ENCODE data around the gene EDC4. TPM values are rescaled to one million over a fixed set of nuclear protein-coding genes. Genes with fewer than 3 reads are reported as not detected.
A peak's percentile ranks its signal among the peaks of the same experiment; 100 is the strongest.

The EDC4 gene
- total RNA-seq, 1 donor from 2014 or later, result 115 TPM

DNA sequence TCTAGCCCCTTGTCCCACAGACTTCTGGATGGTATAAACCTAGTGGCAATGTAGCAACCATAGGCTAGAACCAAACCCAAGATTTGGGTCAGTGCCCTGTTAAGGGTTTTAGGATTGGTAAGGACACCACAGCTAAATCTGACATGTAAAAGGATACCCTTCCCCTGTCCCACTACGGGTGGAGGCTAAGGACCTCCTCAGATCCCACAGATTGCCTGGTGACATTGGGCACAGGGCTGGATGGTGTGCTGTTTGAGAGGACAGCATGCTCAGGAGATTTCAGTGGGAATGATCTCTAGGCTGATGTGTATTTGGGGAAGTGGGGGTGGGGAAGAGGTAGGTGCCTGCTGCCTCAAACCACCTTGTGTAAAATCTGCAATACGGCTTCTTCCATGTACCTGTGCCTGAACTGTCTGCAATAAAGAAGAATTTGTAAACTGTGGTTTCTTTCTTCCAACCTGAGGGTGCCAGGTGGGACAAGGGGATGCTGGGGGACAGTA, 671 bp upstream of the EDC4 start:
- Mint-ChIP-seq H3K27ac (peak overlapping the region; percentile 79), H3K9me3 (no peaks in the 10 kb centered on the region), H3K27me3 (ENCODE audit: insufficient read depth) (no peaks in the 10 kb centered on the region), H3K4me3 (peak overlapping the region; percentile 88), H3K4me1 (ENCODE audit: low read depth) (peaks cover 35% of the 10 kb centered on the region), H3K36me3 (ENCODE audit: low read depth) (peaks cover 26% of the 10 kb centered on the region)
- DNase-seq (ENCODE audit: low spot score), result no peak
- intact Hi-C loops (cut with micrococcal nuclease), result loop anchor here (2.0 to 5.0 kb wide), 3 partner anchors 40 to 65 kb away; partner anchors contain the start of genes RANBP10 and TSNAXIP1

DNA sequence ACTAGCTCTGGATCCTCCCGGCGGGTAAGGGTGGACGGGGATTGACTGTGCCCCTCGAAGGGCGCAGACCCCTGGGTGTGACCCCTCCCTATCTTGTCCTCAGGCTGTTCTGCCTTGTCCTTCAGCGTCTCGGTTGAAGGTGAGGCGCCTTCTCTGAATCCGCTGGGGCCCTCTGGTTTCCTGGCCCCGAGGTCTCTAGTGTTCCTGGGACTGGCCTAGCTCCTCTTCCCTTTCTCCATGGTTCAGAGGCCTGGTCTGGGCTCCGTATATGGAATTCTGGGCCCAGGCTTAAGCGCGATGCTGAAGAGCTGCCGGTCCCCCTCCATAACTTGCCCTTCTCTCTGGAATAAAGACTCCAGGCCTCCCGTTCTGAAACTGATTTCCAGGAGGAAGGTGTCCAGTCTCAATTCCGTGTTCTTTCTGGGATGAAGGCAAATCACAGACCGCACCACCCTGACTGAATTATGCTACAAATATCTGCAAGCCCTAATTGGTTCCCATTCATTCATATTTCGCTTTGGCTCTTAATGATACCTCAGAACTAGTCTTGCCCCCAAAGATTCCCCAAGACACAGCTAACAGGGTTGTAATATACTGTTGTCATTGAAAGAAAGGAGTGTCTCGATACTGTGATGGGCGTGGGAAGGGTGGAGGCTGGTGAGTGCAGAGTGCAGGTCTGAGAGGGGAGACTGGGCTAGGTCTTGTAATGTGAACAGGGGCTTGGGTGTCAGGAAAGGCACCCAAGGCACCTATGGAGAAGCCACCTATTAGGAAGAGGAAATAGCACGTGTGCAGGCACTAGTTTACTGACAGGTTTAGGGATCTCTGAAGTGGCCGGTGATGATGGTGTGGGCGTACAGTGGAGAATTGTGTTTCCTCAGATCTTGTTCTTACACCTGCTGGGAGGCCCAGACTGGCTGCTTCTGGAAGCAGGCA, 851 bp downstream of the EDC4 start:
- no peaks in the 10 kb centered on the region for H3K27me3 Mint-ChIP-seq (ENCODE audit: insufficient read depth)
- peak overlapping the region; percentile 81 for H3K27ac Mint-ChIP-seq
- intact Hi-C loops (cut with micrococcal nuclease), result loop anchor here (1.0 to 5.0 kb wide), 8 partner anchors 20 to 95 kb away; partner anchors contain the start of genes NUTF2, PSKH1, RANBP10 and SLC12A4
- no peak for DNase-seq (ENCODE audit: low spot score)
- H3K4me3 Mint-ChIP-seq, result peak overlapping the region; percentile 88
- H3K9me3 Mint-ChIP-seq, result no peaks in the 10 kb centered on the region
- peaks cover 36% of the 10 kb centered on the region for H3K36me3 Mint-ChIP-seq (ENCODE audit: low read depth)
- H3K4me1 Mint-ChIP-seq (ENCODE audit: low read depth), result peaks cover 35% of the 10 kb centered on the region

DNA sequence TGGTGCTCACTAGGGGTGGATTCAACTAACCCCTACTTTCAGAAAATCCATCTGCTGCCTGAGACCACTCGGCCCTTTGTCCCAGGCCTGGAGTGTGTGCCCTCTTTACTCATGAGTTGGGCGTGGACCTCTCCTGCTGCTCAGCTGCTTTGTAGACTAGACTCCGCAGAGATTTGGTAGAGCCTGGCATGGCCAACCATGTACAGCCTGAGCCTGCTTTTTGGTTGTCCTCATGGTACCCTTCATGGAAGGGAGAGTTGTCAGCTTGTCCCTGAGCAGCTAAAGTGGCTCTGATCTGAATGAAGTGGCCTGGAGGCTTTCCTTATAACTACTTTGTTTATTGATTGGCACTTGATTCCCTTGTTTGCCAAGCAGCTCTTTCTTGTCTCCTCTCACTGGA, 1.5 kb downstream of the EDC4 start:
- intact Hi-C loops (cut with micrococcal nuclease), result loop anchor here (5.0 kb wide), 1 partner anchor 42 kb away; no protein-coding TSS in a partner anchor
- Mint-ChIP-seq H3K4me1 (ENCODE audit: low read depth) (peaks cover 35% of the 10 kb centered on the region), H3K27ac (peak overlapping the region; percentile 81), H3K9me3 (no peaks in the 10 kb centered on the region), H3K36me3 (ENCODE audit: low read depth) (peaks cover 43% of the 10 kb centered on the region), H3K27me3 (ENCODE audit: insufficient read depth) (no peaks in the 10 kb centered on the region), H3K4me3 (peak overlapping the region; percentile 88)
- DNase-seq (ENCODE audit: low spot score), result no peak

DNA sequence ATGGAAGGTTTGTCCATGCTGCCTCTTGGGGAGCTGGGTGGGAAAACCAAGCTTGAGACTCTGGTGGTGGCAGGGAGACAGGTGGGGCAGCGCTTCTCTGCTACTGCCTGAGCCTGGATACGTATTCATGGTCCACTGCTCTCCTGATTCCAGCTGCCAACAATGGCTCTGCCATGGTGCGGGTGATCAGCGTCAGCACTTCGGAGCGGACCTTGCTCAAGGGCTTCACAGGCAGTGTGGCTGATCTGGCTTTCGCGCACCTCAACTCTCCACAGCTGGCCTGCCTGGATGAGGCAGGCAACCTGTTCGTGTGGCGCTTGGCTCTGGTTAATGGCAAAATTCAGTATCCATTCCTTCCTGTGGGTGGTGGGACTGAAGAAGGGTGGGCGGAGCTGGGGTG, 4.2 kb downstream of the EDC4 start:
- peaks cover 35% of the 10 kb centered on the region for H3K4me1 Mint-ChIP-seq (ENCODE audit: low read depth)
- intact Hi-C loops (cut with micrococcal nuclease), result no loop called here
- H3K36me3 Mint-ChIP-seq (ENCODE audit: low read depth), result peaks cover 47% of the 10 kb centered on the region

DNA sequence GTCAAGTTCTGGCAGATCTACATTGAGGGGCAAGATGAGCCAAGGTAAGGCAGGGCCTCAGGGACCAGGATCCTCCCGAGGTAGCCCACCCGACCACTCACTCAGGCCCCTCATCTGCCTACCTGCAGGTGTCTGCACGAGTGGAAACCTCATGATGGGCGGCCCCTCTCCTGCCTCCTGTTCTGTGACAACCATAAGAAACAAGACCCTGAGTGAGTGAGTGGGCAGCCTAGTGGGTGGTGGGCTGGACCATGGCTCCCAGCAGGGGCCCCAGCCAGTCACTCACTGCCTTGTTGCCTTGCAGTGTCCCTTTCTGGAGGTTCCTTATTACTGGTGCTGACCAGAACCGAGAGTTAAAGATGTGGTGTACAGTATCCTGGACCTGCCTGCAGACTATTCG, 5.4 kb downstream of the EDC4 start:
- intact Hi-C loops (cut with micrococcal nuclease), result no loop called here
- peaks cover 28% of the 10 kb centered on the region for H3K4me1 Mint-ChIP-seq (ENCODE audit: low read depth)
- no peaks in the 10 kb centered on the region for H3K27me3 Mint-ChIP-seq (ENCODE audit: insufficient read depth)
- no peak overlapping the region for H3K27ac Mint-ChIP-seq
- no peak overlapping the region for H3K4me3 Mint-ChIP-seq
- H3K9me3 Mint-ChIP-seq, result no peaks in the 10 kb centered on the region
- peaks cover 52% of the 10 kb centered on the region for H3K36me3 Mint-ChIP-seq (ENCODE audit: low read depth)
- DNase-seq (ENCODE audit: low spot score), result no peak

More for the DNA sequence above, 4.2 kb downstream of the EDC4 start:
- no peak overlapping the region for H3K4me3 Mint-ChIP-seq
- no peaks in the 10 kb centered on the region for H3K27me3 Mint-ChIP-seq (ENCODE audit: insufficient read depth)
- no peak overlapping the region for H3K27ac Mint-ChIP-seq
- DNase-seq (ENCODE audit: low spot score), result no peak
- H3K9me3 Mint-ChIP-seq, result no peaks in the 10 kb centered on the region

DNA sequence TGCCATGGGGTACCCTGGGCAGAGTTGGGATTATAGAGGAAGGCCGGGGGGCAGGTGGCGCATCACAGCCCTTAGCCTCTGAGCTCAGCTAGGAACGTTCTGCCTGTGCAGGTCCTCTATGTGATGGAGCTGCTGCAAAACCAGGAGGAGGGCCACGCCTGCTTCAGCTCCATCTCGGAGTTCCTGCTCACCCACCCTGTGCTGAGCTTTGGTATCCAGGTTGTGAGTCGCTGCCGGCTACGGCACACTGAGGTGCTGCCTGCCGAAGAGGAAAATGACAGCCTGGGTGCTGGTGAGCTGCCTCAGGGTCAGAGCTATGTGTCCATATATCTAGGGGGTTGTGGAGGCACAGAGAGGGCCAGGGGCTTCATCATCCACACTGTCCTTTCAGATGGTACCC, 6.0 kb downstream of the EDC4 start:
- Mint-ChIP-seq H3K9me3 (no peaks in the 10 kb centered on the region), H3K4me3 (no peak overlapping the region), H3K36me3 (ENCODE audit: low read depth) (peaks cover 57% of the 10 kb centered on the region), H3K4me1 (ENCODE audit: low read depth) (peaks cover 23% of the 10 kb centered on the region), H3K27ac (no peak overlapping the region), H3K27me3 (ENCODE audit: insufficient read depth) (no peaks in the 10 kb centered on the region)
- intact Hi-C loops (cut with micrococcal nuclease), result no loop called here
- no peak for DNase-seq (ENCODE audit: low spot score)

DNA sequence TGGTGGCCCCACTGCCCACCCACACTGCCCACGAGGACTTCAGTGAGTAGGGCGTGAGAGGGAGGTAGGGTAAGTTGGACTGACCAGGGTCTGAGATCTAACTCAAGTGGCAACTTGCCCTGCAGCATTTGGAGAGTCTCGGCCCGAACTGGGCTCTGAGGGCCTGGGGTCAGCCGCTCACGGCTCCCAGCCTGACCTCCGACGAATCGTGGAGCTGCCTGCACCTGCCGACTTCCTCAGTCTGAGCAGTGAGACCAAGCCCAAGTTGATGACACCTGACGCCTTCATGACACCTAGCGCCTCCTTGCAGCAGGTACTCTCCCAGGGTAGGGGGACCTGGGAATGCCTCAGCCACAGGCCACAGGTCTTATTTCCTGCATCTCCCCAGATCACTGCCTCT, 6.6 kb downstream of the EDC4 start:
- Mint-ChIP-seq H3K27me3 (ENCODE audit: insufficient read depth) (no peaks in the 10 kb centered on the region), H3K4me1 (ENCODE audit: low read depth) (peaks cover 17% of the 10 kb centered on the region), H3K9me3 (no peaks in the 10 kb centered on the region), H3K36me3 (ENCODE audit: low read depth) (peaks cover 60% of the 10 kb centered on the region), H3K4me3 (no peak overlapping the region), H3K27ac (no peak overlapping the region)
- DNase-seq (ENCODE audit: low spot score), result no peak
- intact Hi-C loops (cut with micrococcal nuclease), result no loop called here

DNA sequence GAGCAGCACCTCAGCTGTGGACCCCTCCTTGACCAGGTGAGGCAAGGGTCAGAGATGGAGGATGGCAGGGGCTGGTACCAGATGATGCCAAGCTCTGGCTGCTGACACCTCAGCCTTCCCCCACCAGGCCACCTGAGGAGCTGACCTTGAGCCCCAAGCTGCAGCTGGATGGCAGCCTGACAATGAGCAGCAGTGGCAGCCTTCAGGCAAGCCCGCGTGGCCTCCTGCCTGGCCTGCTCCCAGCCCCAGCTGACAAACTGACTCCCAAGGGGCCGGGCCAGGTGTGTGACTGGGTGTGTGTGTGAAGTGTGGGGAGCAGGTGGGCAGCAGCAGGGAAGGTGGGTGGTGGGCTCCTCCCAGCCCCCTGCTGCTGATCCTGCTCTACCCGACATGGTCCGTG, 7.1 kb downstream of the EDC4 start:
- Mint-ChIP-seq H3K4me1 (ENCODE audit: low read depth) (peaks cover 12% of the 10 kb centered on the region), H3K4me3 (no peak overlapping the region), H3K27ac (no peak overlapping the region), H3K27me3 (ENCODE audit: insufficient read depth) (no peaks in the 10 kb centered on the region), H3K9me3 (no peaks in the 10 kb centered on the region), H3K36me3 (ENCODE audit: low read depth) (peaks cover 61% of the 10 kb centered on the region)
- DNase-seq (ENCODE audit: low spot score), result no peak
- intact Hi-C loops (cut with micrococcal nuclease), result no loop called here

DNA sequence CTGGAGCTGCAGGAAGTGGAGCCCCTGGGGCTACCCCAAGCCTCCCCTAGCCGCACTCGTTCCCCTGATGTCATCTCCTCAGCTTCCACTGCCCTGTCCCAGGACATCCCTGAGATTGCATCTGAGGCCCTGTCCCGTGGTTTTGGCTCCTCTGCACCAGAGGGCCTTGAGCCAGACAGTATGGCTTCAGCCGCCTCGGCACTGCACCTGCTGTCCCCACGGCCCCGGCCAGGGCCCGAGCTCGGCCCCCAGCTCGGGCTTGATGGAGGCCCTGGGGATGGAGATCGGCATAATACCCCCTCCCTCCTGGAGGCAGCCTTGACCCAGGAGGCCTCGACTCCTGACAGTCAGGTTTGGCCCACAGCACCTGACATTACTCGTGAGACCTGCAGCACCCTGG, 7.7 kb downstream of the EDC4 start:
- H3K4me3 Mint-ChIP-seq, result no peak overlapping the region
- no peaks in the 10 kb centered on the region for H3K9me3 Mint-ChIP-seq
- H3K27me3 Mint-ChIP-seq (ENCODE audit: insufficient read depth), result no peaks in the 10 kb centered on the region
- intact Hi-C loops (cut with micrococcal nuclease), result no loop called here
- H3K4me1 Mint-ChIP-seq (ENCODE audit: low read depth), result peaks cover 6% of the 10 kb centered on the region
- H3K36me3 Mint-ChIP-seq (ENCODE audit: low read depth), result peaks cover 56% of the 10 kb centered on the region
- DNase-seq (ENCODE audit: low spot score), result no peak
- no peak overlapping the region for H3K27ac Mint-ChIP-seq

DNA sequence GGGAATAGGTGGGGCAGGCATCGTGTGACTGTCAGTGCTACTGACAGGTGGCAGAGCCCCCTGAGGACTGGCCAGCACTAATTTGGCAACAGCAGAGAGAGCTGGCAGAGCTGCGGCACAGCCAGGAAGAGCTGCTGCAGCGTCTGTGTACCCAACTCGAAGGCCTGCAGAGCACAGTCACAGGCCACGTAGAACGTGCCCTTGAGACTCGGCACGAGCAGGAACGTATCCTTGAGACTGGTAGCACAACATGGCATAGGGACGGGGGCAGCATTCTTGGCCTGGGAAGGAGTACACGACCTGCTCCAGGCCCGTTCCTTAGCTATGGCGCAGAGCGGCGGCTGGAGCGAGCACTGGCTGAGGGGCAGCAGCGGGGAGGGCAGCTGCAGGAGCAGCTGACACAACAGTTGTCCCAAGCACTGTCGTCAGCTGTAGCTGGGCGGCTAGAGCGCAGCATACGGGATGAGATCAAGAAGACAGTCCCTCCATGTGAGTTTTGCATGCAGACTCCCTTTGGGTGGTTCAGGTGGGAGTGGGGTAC, 8.8 kb downstream of the EDC4 start:
- Mint-ChIP-seq H3K27me3 (ENCODE audit: insufficient read depth) (no peaks in the 10 kb centered on the region), H3K4me3 (no peak overlapping the region), H3K4me1 (ENCODE audit: low read depth) (no peaks in the 10 kb centered on the region), H3K9me3 (no peaks in the 10 kb centered on the region), H3K27ac (no peak overlapping the region), H3K36me3 (ENCODE audit: low read depth) (peaks cover 56% of the 10 kb centered on the region)
- DNase-seq (ENCODE audit: low spot score), result no peak
- intact Hi-C loops (cut with micrococcal nuclease), result no loop called here

DNA sequence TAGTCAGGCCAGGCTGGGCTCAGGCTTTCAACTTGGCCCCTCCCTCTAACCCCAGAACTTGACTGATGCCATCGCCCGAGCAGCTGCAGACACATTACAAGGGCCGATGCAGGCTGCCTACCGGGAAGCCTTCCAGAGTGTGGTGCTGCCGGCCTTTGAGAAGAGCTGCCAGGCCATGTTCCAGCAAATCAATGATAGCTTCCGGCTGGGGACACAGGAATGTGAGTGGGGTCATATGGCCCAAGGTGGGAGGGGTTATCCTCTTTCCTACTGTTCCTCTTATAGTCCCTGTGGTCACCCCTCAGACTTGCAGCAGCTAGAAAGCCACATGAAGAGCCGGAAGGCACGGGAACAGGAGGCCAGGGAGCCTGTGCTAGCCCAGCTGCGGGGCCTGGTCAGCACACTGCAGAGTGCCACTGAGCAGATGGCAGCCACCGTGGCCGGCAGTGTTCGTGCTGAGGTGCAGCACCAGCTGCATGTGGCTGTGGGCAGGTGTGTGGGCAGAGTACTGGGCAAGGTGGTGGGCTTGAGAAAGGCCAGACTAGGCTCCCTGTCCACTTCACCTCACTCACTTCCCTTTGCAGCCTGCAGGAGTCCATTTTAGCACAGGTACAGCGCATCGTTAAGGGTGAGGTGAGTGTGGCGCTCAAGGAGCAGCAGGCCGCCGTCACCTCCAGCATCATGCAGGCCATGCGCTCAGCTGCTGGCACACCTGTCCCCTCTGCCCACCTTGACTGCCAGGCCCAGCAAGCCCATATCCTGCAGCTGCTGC, 9.7 kb downstream of the EDC4 start:
- Mint-ChIP-seq H3K4me1 (ENCODE audit: low read depth) (no peaks in the 10 kb centered on the region), H3K36me3 (ENCODE audit: low read depth) (peaks cover 49% of the 10 kb centered on the region), H3K9me3 (no peaks in the 10 kb centered on the region)

DNA sequence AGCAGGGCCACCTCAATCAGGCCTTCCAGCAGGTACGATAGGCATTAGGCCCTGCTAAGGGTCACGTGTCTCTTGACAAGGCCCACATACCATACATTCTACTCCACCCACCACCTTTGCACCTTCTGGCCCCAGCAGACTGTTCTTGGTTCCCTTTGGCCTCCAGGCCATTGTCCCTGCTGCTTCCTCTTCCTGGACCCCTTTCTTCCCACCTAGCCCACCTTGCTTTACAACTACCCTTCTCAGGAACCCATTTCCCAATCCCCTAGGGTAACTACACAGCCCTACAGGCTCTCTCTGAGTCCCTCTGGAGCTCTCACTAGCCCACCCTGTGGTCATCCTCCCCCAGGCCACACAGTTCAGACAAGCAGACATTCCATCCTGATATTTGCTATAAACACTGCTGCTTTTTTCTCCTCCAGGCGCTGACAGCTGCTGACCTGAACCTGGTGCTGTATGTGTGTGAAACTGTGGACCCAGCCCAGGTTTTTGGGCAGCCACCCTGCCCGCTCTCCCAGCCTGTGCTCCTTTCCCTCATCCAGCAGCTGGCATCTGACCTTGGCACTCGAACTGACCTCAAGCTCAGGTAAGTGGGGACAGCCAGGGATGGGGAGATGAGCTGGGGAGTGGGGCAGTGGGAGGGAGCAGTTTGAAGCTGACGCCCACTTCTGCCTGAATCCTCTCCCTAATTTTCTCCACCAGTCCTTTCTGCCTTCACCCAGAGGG, 10.5 kb downstream of the EDC4 start:
- intact Hi-C loops (cut with micrococcal nuclease), result loop anchor here (1.0 kb wide), 2 partner anchors 45 to 157 kb away; no protein-coding TSS in a partner anchor
- Mint-ChIP-seq H3K27ac (no peak overlapping the region), H3K9me3 (no peaks in the 10 kb centered on the region), H3K36me3 (ENCODE audit: low read depth) (peaks cover 42% of the 10 kb centered on the region), H3K4me1 (ENCODE audit: low read depth) (no peaks in the 10 kb centered on the region), H3K4me3 (no peak overlapping the region), H3K27me3 (ENCODE audit: insufficient read depth) (no peaks in the 10 kb centered on the region)
- no peak for DNase-seq (ENCODE audit: low spot score)

More for the DNA sequence above, 9.7 kb downstream of the EDC4 start:
- no peak for DNase-seq (ENCODE audit: low spot score)
- Mint-ChIP-seq H3K27ac (no peak overlapping the region), H3K27me3 (ENCODE audit: insufficient read depth) (no peaks in the 10 kb centered on the region), H3K4me3 (no peak overlapping the region)
- intact Hi-C loops (cut with micrococcal nuclease), result loop anchor here (1.0 kb wide), 2 partner anchors 46 to 158 kb away; no protein-coding TSS in a partner anchor

Measured in activated T-helper 1 cell treated with anti-CD3 and anti-CD28 coated beads, Interleukin-12 subunit alpha, Interleukin-12 subunit beta, Interleukin-2, Interleukin-4 antibody, amounts not matched to agents 30 ng/mL and 10 ng/mL and 1 ng/mL, durations not matched to agents 14 hours and 24 hours and 36 hours (primary cell).